Kasumi-1 (cell line): ENCODE measurements around the gene MAP1LC3A.

Experiments used
- DNase-seq, 2 experiments: peaks; one replicate each; lab custom pipeline; 2025; lab: John Stamatoyannopoulos, UW

The MAP1LC3A gene

GRCh38 chr20:34577061-34577460 is 18.5 kb downstream of the MAP1LC3A start:
- no peak for DNase-seq

- DNase-seq, result no peak
These were observed 19.5 kb downstream of the MAP1LC3A start for GRCh38 chr20:34578025-34578424.

- DNase-seq, result no peak
These were observed 20.0 kb downstream of the MAP1LC3A start for GRCh38 chr20:34578521-34578920.

GRCh38 chr20:34579191-34579978 is 20.9 kb downstream of the MAP1LC3A start:
- DNase-seq, result peak; percentile 14 to 27

GRCh38 chr20:34579979-34580940 is 21.7 kb downstream of the MAP1LC3A start:
- DNase-seq, result no peak

GRCh38 chr20:34581341-34582184 is 23.0 kb downstream of the MAP1LC3A start:
- DNase-seq, result no peak

- no peak for DNase-seq
These were observed 23.7 kb downstream of the MAP1LC3A start for GRCh38 chr20:34582221-34582620.

- DNase-seq, result no peak
These were observed 24.4 kb downstream of the MAP1LC3A start for GRCh38 chr20:34582911-34583310.

- no peak for DNase-seq
These were observed 25.0 kb downstream of the MAP1LC3A start for GRCh38 chr20:34583544-34583943.

GRCh38 chr20:34585019-34585418 is 26.5 kb downstream of the MAP1LC3A start:
- no peak for DNase-seq

- DNase-seq, result no peak
These were observed 28.1 kb downstream of the MAP1LC3A start for GRCh38 chr20:34586488-34587163.

GRCh38 chr20:34595377-34596184 is 37.1 kb downstream of the MAP1LC3A start:
- DNase-seq, result no peak

GRCh38 chr20:34600892-34601653 is 42.6 kb downstream of the MAP1LC3A start:
- no peak for DNase-seq

- DNase-seq, result no peak
These were observed 46.7 kb downstream of the MAP1LC3A start for GRCh38 chr20:34604980-34605788.

- DNase-seq, result no peak
These were observed 48.5 kb downstream of the MAP1LC3A start for GRCh38 chr20:34607066-34607465.
